NCI-H2081 (cell line): ENCODE measurements around the gene PDE4D.

Experiments used
- DNase-seq, 2 experiments: peaks; one replicate each; lab custom pipeline; 2025; lab: John Stamatoyannopoulos, UW

The PDE4D gene

GRCh38 chr5:59173578-59173977 is 719.9 kb downstream of the PDE4D start:
- DNase-seq, result no peak

- no peak for DNase-seq
Measured at GRCh38 chr5:59171131-59171530, 722.4 kb downstream of the PDE4D start.

GRCh38 chr5:59169768-59170150 is 723.8 kb downstream of the PDE4D start:
- no peak for DNase-seq

DNA sequence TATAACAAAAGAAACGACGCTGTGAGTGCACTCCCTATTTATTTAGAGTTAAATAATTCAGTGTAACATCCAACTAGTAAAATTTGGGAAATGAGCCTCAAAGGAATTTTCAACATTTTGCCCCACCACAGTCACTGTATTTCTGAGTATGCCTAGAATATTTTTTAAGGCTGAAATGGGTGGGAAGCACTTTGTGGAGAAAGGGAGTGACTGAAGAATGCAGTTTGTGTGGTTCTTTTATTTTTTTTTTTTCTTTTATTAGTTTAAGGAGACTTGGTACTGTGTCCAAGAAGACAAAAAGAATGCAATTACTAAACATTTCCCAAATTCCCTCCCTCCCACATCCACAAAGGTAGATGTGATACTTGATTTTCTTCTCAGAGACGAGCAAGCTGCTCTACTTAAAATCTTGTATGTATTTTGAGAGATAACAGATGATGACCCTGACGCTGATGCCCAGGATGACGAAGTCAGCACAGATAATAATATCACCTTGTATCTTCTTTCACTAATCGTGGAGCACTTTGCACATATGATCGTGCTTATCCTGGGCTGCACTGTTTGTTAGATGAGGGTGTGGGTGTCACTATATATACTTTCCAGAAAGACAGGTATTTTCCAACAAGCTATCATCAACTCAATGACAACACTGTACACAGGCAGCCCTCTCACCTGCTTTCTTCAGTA is 724.3 kb downstream of the PDE4D start:
- DNase-seq, result no peak

DNA sequence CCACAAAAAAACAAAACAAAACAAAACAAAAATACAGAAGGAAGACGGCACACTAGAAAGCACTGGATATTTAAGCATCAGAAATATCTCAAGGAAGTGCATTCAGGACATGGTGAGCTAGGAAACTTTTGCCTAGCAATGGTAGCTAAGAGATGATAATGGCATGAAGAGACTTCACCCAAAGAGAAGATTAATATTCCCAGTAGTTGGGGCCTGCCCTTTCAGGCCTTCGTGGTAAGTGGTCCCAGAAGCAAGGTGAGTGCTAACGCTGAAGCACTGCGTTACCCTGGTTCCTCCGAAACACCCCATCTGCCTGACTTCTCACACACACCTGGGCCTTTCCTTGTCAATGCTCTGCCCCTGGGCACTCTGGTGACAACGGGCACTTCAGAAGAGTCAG is 725.5 kb downstream of the PDE4D start:
- DNase-seq, result no peak

DNA sequence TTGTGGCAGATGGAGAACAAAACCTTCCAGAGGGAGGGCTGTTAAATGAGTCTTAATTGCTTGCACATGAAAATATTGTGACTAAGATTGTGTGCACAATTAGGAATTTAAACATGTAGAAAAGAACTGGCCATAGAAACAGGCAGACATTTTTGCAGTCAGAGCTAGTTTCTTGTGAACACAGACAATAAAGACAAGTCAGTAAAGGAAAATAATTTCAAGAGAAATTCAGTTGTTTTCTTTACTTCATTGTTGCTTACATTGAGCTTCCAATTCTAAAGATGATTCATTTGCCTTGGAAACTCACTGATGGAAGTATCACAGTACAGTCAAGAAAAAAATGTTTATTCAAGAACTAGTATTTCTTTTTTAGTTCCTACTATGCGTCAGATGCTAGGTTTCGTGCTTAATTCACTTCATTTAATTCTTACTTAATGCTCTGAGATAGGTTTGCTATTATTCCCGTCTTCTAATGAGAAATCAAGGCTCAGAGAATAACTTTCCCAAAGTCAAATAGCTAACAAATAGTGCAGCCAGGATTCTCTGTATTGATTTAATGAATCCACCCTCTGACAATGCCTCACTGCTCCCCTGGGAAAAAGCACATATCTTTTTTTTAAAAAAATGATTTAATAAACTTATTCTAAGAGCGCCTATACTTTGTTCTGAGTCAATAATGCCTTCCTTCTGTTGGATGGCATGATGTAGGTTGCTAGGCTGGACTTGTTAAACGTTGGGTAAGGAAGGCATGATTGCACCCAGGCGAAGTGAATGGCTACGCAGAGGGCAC is 729.3 kb downstream of the PDE4D start:
- DNase-seq, result no peak

DNA sequence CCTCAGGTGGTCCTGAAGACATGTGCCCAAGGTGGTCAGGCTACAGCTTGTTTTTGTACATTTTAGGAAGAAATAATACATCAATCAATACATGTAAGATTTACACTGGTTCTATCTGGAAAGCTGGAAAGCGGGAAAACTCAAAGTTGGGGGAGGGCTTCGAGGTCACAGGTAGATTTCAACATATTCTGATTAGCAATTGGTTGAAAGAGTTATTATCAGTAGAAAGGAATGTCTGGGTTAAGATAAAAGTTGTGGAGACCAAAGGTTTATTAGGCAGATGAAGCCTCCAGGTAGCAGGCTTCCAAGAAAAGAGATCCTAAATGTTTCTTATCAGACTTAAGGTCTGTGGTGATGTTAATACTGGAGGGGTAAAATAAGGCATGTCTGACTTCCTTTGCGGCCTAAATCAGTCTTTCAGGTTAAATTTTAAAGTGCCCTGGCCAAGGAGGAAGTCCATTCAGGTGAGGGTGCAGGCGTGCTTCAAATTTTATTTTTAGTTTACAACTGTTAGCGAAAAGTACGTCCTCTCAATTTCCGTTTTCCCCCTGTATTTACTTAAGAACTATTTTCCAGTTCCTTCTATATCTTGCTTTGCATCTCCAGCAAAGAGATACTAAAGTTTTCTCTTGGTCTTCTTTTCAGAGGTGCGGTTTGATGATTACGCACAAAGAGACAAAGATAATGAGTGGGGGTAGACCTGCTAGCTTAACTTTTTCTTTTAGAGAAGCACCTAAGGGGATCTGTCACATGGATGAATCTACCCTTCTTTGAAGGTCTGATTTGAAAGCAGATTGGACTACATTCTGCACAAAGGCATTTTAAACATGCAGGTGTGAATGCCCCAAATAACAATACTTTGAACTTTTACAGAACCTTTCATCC is 732.1 kb downstream of the PDE4D start:
- DNase-seq, result no peak

DNA sequence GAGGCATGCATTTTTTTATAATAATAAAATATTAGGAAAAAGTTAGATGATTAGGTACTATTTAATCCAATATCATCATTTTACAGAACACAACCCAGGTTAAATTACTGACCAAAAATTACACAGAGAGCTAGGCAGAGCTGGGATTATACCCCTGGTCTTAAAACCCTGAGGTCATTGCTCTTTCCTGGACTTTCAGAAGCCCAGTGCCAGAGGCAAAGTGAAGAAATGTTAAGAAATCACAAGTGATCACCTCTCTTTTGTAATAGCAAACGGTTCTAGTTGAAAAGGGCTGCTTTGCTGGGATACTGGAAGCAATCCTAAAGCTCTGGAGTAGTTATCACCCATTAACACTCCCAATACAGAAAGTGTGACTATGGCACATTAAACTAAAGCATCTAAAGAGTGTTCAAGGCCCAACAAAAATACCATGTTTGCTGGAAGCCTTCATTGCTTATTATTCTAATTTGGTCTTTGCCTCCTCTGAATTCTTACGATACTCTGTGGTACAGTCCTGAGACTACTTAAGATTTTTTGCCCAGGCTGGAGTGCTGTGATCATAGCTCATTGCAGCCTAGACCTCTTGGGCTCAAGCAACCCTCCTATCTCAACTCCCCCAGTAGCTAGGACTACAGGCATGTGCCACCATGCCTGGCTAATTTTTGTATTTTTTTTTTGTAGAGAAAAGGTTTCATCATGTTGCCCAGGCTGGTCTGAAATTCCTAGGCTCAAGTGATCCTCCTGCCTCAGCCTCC is 734.7 kb downstream of the PDE4D start:
- DNase-seq, result no peak

DNA sequence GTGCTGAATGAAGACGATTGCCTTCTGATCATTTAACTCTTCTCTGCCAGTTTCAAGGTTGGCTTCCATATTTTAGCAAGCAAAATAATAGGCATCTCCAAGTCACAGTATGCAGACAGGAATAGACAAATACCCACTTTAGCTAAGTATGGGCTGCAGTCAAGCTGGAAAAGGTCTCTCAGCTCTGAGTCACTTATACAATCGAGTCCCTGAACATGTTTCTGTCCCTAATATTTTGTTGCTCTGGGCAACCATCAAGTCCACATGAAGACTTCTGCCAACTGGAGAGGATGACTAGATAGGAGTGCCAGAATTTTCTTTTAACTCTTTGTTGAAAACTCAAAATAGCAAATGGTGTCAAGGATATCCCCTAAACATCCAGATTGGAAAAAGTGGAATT is 735.4 kb downstream of the PDE4D start:
- DNase-seq, result no peak

- DNase-seq, result no peak
Measured at GRCh38 chr5:59157068-59157467, 736.5 kb downstream of the PDE4D start.

- DNase-seq, result peak in 1 of 2 experiments; percentile 15
Measured at GRCh38 chr5:59152701-59153245, 740.8 kb downstream of the PDE4D start.

DNA sequence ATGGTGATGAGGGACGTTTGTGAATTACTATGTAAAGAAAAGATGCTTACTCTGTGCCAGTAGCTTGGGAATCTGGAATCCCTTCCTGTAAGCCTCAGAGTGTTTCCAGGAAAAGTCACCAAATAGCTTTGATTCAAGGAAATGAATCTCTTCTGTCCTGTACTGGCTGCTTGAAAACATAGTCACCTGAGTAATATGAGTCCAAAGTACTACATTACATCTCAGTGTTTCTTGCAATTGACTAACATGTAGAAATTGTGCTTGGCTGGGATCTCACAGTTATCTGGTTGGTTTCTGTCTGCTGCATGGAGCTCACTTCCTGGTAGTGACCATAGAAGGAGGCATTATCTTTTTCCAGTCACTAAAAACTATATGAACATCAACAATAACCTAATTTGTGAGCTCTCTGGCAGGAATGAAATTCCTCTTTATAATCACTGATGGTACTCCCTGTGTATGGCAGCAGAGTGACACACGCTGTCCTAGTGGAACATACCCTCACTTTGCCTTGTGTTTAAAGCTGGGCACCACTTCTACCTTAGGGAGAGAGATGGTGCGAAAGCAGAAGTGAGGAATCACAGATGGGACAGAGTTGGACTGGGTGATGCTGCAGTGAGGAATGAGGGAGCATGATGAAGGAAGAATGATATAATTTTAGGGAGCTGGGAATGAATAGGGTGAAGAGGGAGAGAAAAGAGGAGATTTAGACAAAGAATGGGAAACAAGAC is 742.2 kb downstream of the PDE4D start:
- no peak for DNase-seq

DNA sequence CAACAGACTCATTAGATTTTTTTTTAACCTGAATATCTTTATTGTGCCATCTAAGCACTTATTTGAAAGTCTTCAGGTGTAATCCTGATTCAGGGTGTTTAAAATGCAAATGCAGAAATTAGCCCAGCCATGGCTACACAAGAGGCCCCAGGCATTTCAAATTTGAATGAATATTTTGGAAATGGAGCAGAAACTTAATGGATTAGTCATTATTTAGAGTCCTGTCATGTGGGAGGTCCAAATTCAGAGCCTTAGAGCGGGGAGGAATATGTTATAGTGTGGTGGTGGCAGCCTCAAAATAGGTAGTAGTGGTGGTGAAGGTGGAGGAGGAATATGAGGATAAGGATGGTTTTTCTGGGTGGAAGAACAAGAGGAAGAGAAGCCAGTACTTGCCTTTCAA is 743.7 kb downstream of the PDE4D start:
- no peak for DNase-seq

GRCh38 chr5:59149271-59149670 is 744.3 kb downstream of the PDE4D start:
- DNase-seq, result no peak

- DNase-seq, result no peak
Measured at GRCh38 chr5:59146729-59147128, 746.8 kb downstream of the PDE4D start.

DNA sequence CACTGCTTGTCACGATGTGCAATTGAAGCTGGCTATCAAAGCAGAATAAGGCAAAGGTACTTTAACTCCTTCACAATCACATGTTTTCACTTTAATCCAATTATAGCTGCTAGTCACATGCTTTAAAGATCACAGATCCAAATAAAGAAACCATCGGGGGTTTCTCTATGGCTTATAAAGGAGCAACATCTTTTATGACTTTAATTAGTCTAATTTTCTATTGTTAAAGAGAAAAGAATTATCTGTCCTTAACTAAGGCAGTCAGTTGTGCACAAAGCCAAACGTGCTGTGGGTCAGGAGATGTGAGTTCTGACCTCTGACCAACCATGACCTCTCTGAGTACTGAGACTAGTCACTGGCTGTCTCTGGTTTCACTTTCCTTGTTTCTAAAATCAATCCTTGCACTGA is 749.6 kb downstream of the PDE4D start:
- no peak for DNase-seq

GRCh38 chr5:59142927-59143326 is 750.6 kb downstream of the PDE4D start:
- DNase-seq, result no peak

DNA sequence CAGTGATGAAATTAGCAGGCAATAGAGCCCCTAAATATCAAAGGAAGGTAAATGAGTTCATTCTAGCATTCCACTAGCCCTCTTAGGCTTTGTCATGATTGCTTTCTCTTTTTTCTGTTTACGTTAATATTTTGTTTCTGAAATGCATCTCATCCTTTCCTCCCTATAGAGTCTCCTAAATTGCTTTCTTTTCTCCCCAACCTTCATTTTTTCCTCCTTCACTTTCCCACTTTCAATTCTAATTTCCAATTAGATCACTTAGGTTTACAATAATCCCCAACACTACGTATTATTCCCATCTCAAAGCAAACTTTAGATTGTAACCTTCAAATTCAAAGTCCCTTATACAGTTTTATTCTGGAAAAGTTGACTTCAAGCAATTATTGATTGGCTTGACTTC is 751.4 kb downstream of the PDE4D start:
- DNase-seq, result no peak

DNA sequence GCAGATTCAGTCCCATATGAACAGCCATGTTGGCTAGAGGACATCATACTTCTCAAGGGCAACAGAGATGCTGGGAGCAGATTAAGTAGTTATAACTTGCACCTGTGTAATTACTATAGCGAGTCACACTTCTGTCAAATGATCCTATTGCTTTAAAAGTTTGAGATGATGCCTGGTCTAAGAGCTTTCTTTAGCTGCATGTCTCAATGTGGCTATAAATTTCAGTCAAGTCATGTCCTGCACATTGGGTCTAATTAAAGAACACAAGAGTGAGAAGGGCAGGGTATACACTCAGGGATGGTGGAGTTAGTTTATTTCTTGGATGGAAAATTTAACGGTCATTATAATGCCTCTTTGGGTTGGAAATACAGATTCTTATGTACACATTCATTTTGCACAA is 753.4 kb downstream of the PDE4D start:
- DNase-seq, result no peak

DNA sequence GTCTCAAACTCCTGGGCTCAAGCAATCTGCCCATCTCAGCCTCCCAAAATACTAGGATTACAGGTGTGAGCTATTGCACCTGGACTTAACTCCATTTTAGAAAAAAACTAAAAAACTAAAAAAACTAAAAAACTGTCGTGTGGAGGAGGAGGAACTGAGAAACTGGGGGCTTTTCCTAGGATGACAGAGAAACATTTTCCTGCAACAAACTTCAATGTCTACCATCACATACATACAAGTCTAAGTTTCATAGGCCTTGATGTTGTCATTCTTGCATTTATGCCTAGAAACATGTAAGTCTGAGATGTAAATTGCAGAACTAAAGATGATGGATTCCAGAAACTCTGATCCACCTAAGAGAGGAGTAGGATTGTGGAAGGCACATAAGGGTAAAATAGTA is 753.8 kb downstream of the PDE4D start:
- no peak for DNase-seq

- DNase-seq, result no peak
Measured at GRCh38 chr5:59138509-59138908, 755.0 kb downstream of the PDE4D start.
